GM12872 (cell line): ENCODE measurements around the gene MAGI1.

ENCODE experiments used
- CTCF ChIP-seq: IDR thresholded peaks from 3 replicates; pipeline ENCODE4 v1.5.1; 2011; ENCODE audit warnings: low read depth, mild to moderate bottlenecking, low read length, moderate library complexity; ENCODE audit not compliant: insufficient read depth

Gene MAGI1

GRCh38 chr3:65867463-65868210 lies 171.1 kb downstream of the MAGI1 start:
- TF ChIP-seq CTCF: no peak

GRCh38 chr3:65864357-65864904 lies 174.3 kb downstream of the MAGI1 start:
- no peak for TF ChIP-seq CTCF

DNA sequence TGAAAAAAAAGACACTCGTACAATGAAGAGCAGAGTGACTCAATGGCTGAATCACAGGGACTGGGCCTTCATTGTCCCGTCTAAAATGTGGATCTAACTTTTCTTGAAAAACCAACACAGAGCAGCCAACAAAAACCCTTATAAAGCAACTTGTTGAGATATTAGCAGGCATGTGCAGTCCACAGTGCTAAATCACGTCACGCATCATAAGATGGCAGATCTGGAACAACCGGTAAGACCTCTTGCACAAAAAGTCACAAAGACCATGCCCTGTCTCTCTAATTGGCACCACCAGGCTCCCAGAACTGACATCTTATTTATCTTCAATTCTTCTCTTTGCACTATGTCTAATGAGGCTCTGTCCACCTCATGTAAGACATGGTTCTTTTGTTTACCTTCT lies 177.0 kb downstream of the MAGI1 start:
- no peak for TF ChIP-seq CTCF

DNA sequence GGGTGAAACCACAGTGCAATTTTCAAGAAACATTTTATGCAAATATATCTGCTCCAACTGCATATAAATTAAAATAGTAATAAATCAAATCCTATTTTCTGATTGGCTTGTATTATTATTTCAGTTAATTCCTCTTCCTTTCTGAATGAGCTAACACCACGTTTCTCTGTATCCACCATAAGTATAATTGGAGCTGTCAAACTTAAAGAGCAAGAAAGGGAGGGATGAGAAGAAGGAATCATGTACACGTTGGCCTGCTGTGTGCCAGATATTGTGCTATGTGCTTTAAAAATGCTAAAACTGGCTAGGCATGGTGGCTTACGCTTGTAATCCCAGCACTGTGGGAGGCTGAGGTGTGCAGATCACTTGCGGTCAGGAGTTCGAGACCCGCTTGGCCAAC lies 180.0 kb downstream of the MAGI1 start:
- no peak for TF ChIP-seq CTCF

DNA sequence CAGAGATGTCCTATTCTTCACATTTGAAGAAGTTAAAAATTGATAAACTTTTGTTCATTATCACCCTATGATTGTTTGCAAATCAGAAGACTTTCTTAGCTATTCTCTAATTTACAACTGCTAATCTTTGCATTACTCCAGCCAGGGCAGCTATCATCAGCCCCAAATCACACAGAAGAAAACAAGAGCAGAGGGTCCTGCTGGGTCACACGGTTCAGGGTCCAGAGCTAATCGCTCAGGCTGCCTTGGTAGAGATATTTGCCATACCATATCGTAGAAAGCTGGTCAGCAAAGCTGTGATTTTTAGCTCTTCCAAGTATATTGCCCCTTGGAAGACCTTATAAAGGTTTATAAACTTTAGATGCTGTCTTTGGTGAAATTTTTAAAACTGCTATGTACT lies 181.4 kb downstream of the MAGI1 start:
- no peak for TF ChIP-seq CTCF

DNA sequence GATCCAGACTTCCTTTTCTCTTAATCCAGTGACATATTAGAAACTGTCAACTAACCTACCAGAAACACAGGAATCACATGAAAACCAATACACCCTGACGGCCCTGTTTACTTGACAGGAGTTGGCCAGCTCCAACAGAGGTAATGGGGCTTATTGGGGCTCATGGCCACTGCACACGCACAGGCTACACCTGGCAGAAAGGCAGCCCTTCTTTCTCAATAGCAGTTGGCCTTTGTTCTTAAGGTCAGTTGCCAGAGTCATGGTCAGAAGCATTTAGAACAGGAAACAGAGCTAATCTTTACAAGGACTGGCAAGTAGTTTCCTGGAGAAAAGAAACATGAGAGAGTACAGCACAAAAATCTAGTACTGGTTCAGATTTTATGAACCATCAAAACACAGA lies 181.8 kb downstream of the MAGI1 start:
- no peak for TF ChIP-seq CTCF

DNA sequence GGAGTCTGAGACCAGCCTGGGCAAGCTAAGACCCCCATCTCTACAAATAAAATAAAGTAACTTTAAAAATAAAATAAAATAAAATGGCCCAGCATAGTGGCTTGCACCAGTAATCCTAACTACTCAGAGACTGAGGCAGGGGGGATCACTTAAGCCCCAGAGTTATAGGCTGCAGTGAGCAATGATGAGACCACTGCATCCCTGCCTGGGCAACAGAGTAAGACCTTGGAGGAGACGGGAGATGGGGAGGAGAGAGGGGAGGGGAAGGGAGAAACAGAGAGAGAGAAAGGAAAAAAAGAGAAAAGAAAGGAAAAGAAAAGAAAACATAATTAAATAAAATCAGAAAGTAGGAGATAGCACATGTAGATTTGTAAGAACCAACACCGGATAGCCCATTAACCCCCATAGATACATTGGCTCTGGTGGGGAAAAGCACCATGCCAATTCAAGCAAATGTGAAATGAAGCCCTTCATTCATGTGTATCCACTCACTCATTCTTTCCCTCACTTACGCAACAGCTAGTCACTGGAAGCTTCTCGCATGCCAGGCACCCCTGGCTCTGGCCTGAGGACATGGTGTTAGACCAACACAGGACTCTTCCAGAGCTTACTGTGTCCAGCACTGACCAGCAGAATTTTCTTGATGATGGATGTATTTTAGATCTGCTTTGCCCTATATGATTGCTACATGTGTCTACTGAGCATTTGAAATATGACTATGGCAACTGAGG lies 183.2 kb downstream of the MAGI1 start:
- TF ChIP-seq CTCF: no peak
